ENCODE data around the gene PPP6R2. TPM values are rescaled to one million over a fixed set of nuclear protein-coding genes. Genes with fewer than 3 reads are reported as not detected.

The PPP6R2 gene
- total and polyA plus RNA-seq, 2 of the 8 experiments (the other 6 are each of a cell fraction or from before 2014, with no cell fraction given) = 25.0 to 32.2 TPM

- POLR2A ChIA-PET (ENCODE audit: partially characterized antibody) = interaction anchor here (0.8 kb wide), 1 partner anchor 9 kb away, joined by 5 read pairs; no protein-coding TSS in a partner anchor
- DNase-seq (ENCODE audit: low read depth in 1 of 2, low spot score in 2 of 2) = peak in 1 of 2 experiments; percentile 38
Measured at GRCh38 chr22:50488886-50489285, 145.8 kb downstream of the PPP6R2 start.

More at GRCh38 chr22:50488886-50489285, 145.8 kb downstream of the PPP6R2 start:
- Histone ChIP-seq H3K9me3 (ENCODE audit: insufficient read depth in 2 of 2, low read depth in 1 of 2, low read length in 1 of 2) (no peaks in the 10 kb centered on the region), H3K9ac (replicated peaks in 1 of 4; ENCODE audit: extremely low read depth in 1 of 4, low read depth in 3 of 4, low read length in 3 of 4) (no peak overlapping the region), H3K27ac (ENCODE audit: low read depth, low read length) (no peak overlapping the region), H4K91ac (replicated peaks; ENCODE audit: insufficient read length, low read length) (no peak overlapping the region), H3K14ac (ENCODE audit: insufficient read length) (no peak overlapping the region), H3K4me3 (ENCODE audit: extremely low read depth in 1 of 4, insufficient read depth in 2 of 4, low read depth in 3 of 4, low read length in 4 of 4) (no peak overlapping the region), H3K23me2 (ENCODE audit: low read depth, low read length) (no peaks in the 10 kb centered on the region), H3K56ac (replicated peaks; ENCODE audit: insufficient read length, low read depth, low read length) (no peak overlapping the region), H2BK15ac (ENCODE audit: low read length) (no peak overlapping the region), H4K8ac (ENCODE audit: extremely low read depth, insufficient read depth, low read length) (no peak overlapping the region), H3K4me1 (replicated peaks in 1 of 4; ENCODE audit: control insufficient read depth in 3 of 4, insufficient read depth in 4 of 4, low read length in 3 of 4) (no peaks in the 10 kb centered on the region; a peak in 1 of 7 replicates), H3K79me2 (ENCODE audit: control insufficient read depth in 1 of 2, insufficient read depth in 2 of 2, low read length in 2 of 2) (no peaks in the 10 kb centered on the region), H2BK12ac (ENCODE audit: low read depth, low read length) (no peak overlapping the region), H3K18ac (ENCODE audit: extremely low read depth, low read length) (no peak overlapping the region), H2AFZ (ENCODE audit: low read length) (no peak overlapping the region), H3K27me3 (replicated peaks in 1 of 4; ENCODE audit: control insufficient read depth in 3 of 4, extremely low read depth in 1 of 4, insufficient read depth in 3 of 4, low read length in 3 of 4) (peaks cover 0 to 2% (median 0%) of the 10 kb centered on the region in 4 experiments; a peak in 1 of 7 replicates), H4K20me1 (replicated peaks in 1 of 2; ENCODE audit: control insufficient read depth in 1 of 2, insufficient read depth in 2 of 2, low read length in 2 of 2) (no peaks in the 10 kb centered on the region), H3K4ac (replicated peaks; ENCODE audit: insufficient read length, low read depth, low read length) (no peak overlapping the region), H2BK20ac (ENCODE audit: low read length) (no peak overlapping the region), H3K79me1 (ENCODE audit: low read depth, low read length) (no peaks in the 10 kb centered on the region), H4K5ac (ENCODE audit: insufficient read length, low read depth, low read length) (no peak overlapping the region), H3K36me3 (ENCODE audit: control insufficient read depth in 2 of 4, insufficient read depth in 4 of 4, low read length in 3 of 4) (no peaks in the 10 kb centered on the region), H2BK5ac (ENCODE audit: low read depth, low read length) (no peak overlapping the region), H2AK5ac (ENCODE audit: low read depth, low read length) (no peak overlapping the region), H2BK120ac (replicated peaks; ENCODE audit: low read depth, low read length) (no peak overlapping the region), H3K23ac (ENCODE audit: insufficient read length) (no peak overlapping the region), H3K4me2 (ENCODE audit: insufficient read depth in 1 of 2, low read depth in 2 of 2, low read length in 2 of 2) (no peak overlapping the region)
- no peak for TF ChIP-seq HDAC2 (IDR thresholded peaks at IDR 0.05; ENCODE audit: borderline replicate concordance in 1 of 2, low read depth in 2 of 2, low read length in 2 of 2)
- TF ChIP-seq POU5F1 (IDR thresholded peaks at IDR 0.05; ENCODE audit: low read depth, low read length) = no peak
- no peak for TF ChIP-seq KDM4A (IDR thresholded peaks at IDR 0.05; ENCODE audit: low read depth, low read length, severe bottlenecking)
- TF ChIP-seq GTF2F1 (IDR thresholded peaks at IDR 0.05; ENCODE audit: borderline replicate concordance, low read depth, low read length) = no peak
- TF ChIP-seq SRF (IDR thresholded peaks at IDR 0.05; ENCODE audit: low read depth, low read length) = no peak
- TF ChIP-seq TAF1 (IDR thresholded peaks at IDR 0.05; ENCODE audit: low read depth, low read length) = no peak
- TF ChIP-seq SAP30 (IDR thresholded peaks at IDR 0.05; ENCODE audit: insufficient read depth, insufficient replicate concordance, low read length) = no peak
- CTCF ChIA-PET (ENCODE audit: partially characterized antibody) = interaction anchor here (1.0 to 1.5 kb wide), 2 partner anchors 9 to 86 kb away, joined by 3 to 7 read pairs; no protein-coding TSS in a partner anchor
- WGBS, 2 experiments (ENCODE audit: extremely low coverage in 1 of 2, insufficient coverage in 1 of 2, insufficient read length in 1 of 2, insufficient replicate concordance in 2 of 2, low coverage in 1 of 2, low lambda C conversion rate in 2 of 2, missing lambda C conversion rate in 1 of 2) = 91% methylated on average over 11 of the region's 19 CpGs; no CpG with 5 or more reads in 1 of the 2 experiments
- FAIRE-seq = no peak
